HPDE6-E6E7 (cell line): ENCODE results near the gene RTN4R.
"Not testable (repeated sequence)": the region's sequence is repeated elsewhere in the genome, so short reads cannot be mapped to it uniquely, and the experiment has no call there.

Source experiments
- DNase-seq: peaks from one replicate; pipeline ENCODE4 v3.0.0; 2011; ENCODE audit warnings: missing footprints; ENCODE audit errors: extremely low spot score

Gene RTN4R

DNA sequence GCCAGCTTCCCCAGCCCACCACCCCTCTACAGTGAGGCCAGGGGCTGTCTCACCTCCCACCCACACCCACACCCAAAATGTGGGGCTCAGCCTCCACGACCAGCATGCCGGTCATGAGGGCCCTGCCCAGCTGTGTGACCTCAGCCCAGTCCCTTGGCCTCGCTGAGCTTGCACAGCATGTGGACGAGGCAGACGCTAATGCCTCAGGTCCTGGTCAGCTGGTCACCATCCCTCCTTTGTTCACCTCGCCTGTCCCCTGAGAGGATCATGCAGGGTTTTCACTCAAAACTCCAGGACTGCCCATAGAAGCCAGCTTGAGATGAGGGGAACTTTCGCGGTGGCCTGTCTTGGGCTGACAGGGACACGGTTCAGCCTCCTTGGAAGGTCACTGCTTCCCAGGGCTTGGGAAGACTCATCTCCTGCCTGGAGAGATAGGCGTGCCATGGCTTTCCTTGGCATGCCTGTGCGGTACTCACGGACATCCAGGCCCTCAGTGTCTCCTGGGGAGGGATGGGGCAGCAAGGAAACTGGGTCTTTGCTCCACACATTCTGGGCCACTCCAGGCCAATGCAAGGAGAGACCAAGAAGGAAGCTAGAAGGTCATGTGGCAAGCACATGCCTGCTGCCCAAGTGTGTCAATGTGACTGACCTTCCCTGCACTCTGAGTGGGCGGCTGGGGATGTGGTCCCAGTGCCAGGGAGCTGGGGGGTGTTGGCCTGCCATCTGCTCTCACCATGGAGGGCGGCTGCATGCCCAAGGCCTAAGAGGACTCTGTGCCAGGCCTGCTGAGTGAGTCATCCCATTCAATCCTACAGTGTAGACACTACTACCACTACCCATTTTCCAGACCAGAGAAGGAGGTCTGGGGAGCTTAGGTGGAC lies 3.2 kb upstream of the RTN4R start:
- DNase-seq = no peak

DNA sequence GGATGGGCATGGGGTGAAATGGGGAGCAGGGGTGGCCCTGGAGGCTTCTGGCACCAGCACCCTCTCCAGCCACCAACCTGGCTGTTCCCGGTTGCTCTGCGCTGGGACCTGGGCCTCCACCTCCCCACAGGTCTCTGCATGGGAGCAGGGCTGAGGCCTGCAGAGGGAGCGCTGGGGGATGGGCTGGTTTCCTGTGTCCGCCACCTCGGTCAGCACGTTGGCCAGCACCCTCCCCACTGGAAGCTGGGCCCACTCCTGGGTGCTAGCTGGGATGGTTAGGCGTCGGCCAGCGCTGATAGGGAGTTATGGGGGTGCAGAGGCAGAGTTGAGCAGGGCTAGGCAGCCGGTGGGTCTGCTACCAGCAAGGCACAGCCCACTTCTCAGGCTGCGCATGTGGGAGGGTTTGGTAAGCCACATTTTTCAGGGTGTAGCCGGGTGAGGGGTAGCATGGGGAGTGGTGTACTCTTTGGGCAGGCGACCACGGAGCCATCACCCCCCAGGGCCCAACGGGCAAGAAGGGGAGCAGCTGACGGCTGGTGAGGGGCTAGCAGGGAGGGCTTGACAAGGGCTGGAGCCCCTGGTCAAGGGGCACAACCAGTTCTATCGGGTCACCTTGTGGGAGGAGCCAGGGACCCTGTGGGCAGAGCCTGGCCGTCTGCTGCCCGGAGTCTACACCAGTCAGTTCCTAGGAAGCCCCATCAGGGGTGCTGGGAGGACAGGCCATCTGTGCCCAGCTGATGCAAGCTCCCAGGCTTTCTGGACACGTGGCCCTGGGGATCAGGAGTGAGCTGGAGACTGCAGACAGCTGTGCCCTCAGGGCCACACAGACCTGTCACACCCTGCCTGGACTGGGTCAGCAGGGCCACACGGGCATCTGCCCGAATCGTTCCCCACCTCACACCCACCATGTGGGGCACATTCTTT lies 2.3 kb upstream of the RTN4R start:
- not testable (repeated sequence) for DNase-seq

DNA sequence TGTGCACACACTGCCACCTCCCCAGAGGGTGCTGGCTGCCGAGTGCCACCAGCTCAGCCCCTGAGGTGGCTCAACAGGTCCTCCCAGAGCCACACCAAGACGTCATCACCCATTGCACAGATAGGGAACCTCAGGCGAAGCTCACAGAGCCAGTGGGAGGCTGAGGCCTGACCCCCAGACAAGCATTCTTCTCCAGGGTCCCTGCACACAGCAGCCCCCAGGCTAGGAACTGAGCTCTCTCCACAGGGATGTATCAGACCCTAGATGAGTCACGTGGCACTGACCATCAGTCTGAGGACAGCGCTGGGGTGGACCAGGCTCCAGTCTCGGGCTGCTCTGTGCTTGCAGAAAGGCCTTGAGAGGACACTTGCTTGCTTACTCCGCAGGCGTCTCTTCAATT lies 1.6 kb upstream of the RTN4R start:
- DNase-seq = not testable (repeated sequence)

DNA sequence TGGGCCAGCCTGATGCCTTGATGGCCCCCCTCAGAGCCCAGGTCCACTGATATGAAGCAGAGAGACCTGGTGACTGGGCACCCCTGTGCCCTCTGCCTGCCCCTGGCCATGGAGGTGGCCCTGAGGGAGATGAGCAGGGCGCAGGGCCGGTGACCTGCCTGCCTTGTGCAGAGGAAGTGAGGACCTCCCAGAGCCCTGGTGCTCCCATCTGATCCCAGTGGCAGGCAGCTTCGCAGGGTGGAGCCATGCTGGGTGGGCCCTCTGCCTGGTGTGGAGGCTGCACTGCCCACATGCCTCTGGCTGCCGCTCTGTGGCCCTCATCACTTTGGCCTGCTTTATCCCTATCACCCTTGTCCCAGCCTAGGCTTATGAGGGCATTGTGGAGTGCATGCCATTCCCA lies 1.1 kb upstream of the RTN4R start:
- not testable (repeated sequence) for DNase-seq

DNA sequence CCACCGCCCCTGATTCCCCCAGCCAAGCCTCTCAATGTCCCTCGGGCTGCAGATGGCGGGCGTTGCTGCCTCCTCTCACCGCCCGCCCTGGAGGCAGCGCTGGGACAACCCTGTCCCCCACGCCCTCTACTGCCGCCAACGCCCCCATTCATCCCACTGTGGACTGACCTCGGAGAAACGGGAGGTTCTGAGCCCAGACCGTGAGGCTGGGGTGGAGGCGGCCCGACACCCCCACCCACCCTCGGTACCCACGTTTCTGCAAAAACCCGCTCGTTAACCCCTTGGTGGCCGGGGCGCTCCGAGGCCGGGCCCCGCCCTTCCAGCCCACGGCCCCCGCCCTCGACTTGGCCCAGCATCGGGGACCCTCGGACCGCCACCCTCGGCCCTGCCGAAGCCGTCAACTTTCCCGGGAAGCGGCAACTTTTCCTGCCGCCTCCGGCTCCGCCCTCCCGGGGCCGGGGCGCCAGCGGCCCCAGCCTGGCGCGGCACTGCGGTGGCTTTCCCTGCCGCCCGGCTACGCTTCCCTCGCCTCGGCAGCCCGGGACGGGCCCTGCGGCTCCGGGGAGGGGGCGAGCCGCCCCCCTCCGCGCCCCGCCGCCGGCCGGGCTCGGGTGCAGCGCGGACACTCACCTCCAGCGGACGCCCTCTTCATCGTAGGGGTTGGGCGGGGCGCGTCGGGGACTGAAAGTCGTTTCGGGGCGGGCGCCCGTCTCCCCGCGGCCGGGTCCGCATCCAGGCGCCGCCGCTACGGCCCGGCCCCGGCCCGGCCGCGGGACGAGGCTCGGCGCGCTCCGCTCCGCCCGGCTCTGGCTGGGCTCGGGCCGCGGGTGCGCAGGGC lies 458 bp downstream of the RTN4R start:
- no peak for DNase-seq

DNA sequence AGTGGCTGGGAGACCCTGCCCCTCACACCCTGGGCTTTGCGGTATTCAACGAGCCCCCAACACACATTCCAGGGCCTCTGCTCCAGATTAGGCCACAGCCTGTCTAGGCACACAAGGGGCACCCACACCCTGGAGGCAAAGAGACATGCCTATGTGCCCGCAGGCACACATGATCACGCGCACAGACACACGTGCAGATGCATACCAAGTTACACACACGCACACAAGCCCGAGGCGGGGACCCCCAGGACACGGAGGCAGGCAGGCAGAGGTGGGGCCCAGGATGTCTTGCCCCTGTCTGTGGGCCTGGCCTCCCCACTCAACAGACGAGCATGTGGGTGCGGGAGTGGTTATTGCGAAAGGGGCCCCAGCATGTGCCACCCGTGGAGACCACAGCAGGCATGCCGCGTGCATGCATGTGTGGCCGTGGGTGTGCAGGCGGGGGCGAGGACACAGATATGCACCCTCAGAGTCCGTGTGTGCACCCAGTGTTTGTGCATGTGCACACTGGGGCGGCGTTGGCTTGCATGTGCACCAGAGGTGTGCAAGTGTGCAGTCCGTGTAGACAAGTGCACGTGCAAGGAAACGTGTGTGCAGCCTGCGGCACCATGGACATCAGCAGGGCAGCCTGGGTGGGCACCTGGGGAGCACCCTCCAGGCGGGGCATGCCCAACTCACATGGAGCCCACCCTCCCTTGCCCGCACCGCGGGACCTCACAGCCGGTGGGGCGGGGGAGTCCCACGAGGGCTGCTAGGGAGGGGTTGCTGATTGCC lies 1.3 kb downstream of the RTN4R start:
- DNase-seq = not testable (repeated sequence)

DNA sequence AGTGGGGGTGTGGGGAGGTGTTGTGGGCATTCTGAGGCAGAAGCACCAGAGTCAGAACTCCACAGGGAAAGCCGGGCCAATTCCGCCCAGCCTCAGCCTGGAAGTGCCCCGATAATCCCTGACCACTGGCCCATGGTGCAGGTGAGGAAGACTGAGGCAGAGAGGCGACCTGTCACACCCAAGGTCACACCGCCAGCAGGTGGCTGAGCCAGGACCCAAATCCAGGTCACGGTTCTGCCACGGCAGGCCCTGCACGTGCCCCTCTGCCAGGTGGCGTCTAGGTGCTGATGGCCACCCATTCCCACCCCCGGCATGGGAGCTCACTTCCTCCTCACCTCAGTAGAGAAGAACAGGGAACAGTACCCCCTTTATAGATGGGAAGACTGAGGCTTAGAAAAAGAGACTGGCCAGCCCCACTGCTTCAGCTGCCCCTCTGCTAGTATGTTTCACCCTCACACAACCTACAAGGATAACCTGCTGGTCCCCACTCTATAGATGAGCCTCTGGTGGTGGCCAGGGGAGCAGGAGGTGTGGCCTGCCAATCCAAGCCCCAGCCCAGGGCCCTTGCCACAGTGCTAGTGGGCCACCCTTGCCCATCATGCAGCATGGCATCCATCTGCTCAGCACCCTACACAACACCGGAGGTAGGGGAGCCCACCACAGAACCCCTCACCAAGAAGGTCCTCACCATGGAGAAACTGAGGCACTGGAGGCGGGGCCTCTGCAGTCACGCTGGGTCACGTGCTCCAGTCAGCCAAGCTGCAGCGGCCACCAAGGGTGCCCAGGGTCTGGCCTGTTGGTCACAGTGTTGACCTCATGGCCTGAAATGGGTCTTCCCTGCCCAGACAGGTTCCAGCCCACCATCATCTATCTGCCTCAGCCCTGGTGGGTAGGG lies 2.1 kb downstream of the RTN4R start:
- not testable (repeated sequence) for DNase-seq

DNA sequence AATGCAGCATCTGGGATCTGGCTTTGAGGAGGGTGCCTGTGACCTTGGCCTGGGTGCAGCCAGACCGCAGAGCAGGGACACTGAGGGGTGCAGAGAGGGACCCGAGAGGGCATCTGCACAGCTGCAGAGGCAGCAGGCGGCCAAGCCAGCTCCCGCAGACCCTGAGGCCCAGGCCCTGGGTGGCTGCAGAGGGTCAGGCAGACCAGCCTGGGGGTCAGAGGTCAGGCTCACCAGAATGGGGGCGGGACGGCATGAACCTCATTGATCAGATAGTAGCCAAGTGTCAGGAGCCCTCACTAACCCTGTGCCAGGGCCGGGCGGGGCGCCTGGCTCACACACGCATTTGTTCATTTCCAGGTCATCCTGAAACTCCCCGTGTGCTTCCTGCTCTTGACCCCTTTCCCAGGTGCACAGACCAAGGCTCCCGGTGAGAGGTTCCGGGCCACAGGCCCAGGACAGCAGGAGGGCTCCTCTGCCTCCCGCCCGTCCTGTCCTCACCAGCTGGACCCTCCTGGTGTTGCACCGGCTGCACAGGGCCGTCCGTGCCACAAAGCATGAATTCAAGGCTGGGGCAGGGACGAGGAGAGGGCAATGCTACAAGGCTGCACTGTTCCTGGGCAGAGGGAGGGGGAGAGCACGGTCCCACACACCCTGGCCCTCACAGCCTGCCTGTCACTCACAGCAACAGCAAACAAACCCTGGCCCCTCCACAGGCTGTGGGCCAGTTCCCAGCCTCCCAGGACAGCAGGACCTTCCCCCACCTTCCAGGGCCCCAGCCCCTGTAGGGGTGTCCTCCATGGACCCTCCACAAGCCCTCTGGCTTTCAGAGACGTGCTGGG lies 3.3 kb downstream of the RTN4R start:
- DNase-seq = no peak

DNA sequence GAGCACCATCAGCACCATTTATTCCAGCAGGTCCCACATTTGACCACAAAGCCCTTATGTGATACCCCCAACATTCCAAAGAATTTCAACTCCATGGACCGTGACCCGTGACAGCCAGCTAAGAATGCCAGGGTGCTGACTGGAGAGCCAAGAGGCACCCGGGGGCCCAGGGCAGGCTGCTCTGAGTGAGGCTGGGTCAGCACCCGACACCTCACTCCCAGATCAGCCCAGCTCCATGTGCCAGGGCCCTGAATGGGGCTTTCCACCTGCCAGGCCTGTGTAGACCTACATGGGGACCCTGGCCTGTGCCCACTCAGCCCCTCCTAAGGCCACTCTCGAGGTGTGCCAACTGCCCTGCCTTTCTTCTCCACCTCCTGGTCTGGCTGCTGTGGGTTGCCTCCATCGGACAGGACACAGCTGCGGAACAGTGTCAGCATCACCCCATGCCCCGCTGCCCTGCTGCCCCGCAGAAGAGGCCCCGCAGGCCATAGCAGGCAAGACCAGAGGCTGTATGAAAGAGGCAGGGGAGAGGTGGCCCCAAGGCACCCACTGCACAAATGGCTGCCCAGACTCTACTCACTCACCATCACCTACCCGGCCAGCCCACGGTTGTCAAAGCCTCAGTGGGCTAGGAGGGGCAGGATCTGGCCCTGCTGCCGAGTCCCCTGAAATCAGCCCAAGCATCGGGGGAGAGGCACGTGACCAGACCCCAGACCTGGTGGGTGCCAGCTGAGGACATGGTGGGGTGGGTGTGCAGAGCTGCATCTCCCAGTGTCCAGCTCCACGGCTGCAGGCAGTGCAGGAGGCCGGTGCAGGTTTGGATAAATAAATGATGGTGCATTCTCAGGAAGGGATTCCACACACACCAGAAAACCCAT lies 4.5 kb downstream of the RTN4R start:
- not testable (repeated sequence) for DNase-seq

DNA sequence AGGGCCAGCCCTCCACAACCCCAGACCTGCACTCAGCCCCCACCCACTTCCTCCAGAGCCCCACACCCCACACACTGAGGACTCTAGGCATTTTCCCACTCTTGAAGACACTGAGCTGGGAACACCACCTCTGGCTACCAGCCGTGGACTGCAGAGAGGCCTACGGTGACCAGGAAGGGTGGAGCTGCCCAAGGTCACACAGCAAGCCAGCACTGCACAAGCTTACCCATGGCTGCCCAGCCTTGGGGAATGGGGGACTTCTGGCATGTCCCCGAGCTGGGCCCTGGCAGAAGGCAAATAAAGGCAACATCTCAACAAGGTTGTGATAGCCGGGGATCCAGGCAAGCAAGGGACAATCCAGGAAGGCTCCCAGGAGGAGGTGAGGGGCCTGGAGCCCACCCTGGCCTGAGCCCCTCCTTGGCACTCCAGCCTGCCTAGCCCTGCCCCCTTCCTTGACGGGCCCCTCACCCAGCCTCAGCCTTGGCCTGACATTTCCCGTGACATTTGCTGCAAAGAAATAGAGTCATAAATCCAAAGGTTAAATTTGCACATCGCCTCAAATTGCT lies 5.5 kb downstream of the RTN4R start:
- no peak for DNase-seq

DNA sequence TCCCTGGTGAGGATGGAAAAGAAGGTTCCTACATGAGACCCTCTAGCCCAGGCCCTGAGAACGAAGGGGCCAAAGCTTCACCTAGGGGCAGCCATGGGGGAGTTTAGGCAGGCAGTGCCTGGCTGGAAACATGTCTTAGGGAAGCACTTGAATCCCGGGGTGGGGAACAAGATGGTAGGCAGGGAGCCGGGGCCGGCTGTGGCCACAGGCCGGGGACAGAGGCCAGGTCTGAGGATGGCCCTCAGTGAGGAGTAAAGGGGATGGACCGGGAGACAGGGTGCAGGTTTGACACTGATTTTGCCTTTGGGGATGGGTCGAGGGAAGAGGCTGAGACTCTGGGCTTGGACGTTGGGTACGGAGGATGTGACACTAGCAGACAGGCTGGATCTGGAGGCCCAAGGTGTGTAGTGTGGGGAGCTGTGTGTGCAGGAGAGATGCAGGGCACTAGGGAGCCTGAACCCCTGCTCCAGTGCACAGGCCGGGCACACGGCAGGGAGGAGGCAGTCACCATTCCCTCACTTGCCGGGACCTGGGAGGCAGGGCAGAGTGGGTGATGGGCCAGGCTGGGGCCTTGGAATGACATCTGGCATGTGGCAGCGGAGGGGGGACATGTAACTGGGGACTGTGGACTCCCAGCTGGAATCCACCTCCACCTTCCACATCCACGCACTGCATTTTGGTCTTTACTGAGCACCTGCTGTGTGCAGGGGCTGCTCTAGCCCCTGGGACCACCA lies 6.1 kb downstream of the RTN4R start:
- DNase-seq = no peak

DNA sequence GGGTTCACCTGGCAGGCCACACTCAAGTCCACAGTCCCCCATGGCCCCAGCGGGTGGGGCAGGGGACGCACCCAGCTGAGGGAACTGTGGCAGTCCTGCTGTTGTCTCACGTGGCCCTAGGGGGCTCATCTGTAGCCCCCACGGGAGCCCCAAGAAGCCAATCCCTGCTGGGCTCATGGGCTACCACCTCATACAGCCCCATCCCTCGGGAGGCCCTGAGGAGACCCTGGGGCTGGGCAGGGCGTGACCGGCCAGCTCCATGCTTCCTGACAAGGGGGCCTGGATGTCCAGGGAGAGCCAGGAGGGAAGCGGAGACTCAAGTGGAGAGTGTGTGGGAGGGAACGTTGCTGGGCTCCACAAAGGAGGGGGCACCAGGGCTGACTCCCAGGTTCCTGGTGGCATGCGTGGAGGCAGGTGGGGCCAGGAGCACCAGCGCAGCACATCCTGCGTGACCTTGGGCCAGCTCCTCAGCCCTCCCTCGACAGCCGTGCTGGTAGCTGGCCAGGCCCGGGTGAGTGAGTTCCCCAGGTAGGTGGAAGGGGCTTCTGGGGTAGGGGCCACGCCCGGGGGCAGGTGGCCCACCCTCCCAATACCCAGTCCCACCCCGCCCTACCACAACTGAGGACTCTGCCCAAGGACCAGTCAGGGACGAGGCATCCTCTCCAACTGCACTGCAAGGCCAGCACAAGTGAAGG lies 7.9 kb downstream of the RTN4R start:
- no peak for DNase-seq

DNA sequence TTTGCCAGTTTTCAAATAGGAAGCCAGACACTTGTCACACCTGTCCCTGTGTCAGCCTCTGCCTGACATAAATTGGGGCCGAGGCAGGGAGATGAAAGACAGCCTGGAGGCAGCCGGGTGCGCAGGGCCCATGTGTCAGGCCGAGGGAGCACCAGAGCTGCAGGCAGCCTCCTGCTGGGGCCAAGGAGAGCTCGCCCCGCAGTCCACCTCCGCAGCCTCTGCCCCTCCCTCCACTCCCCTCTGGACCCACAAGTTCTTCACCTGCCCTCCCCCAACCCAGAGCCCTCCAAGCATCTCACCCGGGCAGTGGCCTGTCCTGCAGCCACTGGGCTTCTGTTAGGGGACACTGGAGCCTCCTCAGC lies 8.8 kb downstream of the RTN4R start:
- no peak for DNase-seq

DNA sequence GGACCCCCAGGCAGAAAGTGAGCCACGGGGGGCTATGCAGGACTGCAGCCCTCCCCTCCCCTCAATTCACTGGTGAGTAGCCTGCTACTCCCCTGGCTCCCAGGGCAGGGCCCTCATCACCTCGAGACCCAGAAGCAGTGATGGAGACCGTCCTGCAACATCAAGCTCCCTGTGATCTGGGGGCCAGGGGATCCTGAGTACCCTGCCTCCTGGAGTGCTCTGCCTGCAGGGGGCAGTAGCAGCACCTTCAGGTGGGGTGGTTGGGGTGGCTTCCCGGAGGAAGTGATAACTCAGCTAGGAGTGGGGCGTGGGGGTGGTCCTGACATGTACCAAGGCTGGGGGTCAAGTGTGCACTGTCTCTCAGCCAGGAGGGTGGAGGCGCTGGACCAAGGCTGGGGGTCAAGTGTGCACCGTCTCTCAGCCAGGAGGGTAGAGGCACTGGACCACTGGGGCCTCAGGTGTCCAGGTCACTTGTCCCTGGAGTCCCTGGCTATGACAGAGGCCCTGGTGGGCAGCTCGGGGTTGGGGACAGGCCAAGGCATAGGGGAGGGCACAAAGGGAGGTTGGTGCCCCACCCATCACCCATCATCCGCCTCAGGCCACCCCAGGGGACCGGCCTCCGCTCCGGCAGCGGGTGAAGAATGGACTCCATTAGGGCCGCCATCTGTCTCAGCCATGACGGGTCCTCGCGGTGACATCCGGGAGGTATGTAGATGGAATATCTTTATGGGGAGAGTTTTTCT lies 9.4 kb downstream of the RTN4R start:
- no peak for DNase-seq

DNA sequence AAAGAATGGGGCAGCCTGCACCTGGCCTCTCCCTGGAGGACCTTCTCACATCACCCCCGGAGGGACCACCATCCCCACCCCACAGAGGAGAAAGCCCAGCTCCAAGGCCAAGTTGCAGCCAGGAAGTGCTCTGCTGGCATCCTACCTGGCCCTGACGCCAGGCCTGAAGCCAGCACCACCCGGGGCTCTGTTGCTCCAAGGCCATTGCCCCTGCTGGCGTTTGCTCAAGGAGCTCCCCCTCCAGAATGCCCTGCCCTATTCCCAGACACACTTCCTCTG lies 10.2 kb downstream of the RTN4R start:
- DNase-seq = no peak
